Smooth muscle cell of the brain vasculature (primary cell): Measurements from ENCODE around the gene MICU1.
"Not testable (repeated sequence)": the region's sequence is repeated elsewhere in the genome, so short reads cannot be mapped to it uniquely, and the experiment has no call there.

ENCODE experiments used
- DNase-seq: peaks from one replicate; pipeline ENCODE4 v3.0.0-alpha.2; 2012; ENCODE audit warnings: low read depth, low spot score

Gene MICU1, protein sequence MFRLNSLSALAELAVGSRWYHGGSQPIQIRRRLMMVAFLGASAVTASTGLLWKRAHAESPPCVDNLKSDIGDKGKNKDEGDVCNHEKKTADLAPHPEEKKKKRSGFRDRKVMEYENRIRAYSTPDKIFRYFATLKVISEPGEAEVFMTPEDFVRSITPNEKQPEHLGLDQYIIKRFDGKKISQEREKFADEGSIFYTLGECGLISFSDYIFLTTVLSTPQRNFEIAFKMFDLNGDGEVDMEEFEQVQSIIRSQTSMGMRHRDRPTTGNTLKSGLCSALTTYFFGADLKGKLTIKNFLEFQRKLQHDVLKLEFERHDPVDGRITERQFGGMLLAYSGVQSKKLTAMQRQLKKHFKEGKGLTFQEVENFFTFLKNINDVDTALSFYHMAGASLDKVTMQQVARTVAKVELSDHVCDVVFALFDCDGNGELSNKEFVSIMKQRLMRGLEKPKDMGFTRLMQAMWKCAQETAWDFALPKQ

DNA sequence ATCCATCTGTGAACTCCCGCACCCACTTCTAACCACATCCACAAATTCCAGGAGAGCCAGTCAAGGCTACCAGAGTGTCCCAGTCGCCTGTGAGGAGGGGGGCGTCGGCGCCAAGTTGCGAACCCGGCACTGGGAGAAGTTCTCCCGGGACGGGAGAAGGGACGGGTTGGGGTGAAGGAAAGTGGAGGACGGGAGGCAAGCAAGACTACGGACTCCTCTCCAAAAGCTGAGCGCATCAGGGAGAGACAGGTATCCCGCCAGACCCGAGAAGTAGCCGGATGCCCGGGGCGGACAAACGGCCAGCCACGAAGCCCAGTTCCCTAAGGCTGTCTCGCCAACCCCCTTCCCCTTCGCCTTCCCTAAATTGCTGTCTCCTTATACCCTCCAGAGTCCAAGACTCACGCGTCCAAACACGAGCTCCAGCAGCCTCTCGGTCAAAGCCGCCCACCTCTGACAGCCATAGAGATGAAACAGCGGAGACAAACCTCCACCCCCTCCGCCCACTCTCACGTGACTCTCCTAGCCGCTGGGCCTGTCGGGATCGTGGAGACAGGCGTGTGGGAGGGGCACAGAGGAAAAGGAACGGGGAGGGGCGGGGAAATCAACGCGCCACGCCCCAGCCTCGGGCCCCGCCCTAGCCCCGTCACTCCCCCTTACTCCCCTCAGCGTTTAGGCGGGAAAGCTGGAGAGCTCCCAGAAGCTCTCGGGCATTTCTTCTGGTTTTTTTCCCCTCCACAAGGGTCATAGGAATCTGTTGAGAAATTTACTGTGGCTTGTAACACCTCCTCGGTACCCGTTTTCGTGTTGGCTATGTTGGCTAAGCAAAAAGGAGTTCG lies at the start of gene MICU1:
MICU1 (minus strand) TSS at position 472 of the 836 bp plus-strand sequence. CDS start 59,286 bp downstream, outside the sequence.
- DNase-seq: peak; percentile 89

DNA sequence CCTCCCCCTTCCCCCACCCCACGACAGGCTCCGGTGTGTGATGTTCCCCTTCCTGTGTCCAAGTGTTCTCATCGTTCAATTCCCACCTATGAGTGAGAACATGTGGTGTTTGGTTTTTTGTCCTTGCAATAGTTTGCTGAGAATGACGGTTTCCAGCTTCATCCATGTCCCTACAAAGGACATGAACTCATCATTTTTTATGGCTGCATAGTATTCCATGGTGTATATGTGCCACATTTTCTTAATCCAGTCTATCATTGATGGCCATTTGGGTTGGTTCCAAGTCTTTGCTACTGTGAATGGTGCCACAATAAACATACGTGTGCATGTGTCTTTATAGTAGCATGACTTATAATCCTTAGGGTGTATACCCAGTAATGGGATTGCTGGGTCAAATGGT lies 48.3 kb upstream of the MICU1 start:
- not testable (repeated sequence) for DNase-seq

DNA sequence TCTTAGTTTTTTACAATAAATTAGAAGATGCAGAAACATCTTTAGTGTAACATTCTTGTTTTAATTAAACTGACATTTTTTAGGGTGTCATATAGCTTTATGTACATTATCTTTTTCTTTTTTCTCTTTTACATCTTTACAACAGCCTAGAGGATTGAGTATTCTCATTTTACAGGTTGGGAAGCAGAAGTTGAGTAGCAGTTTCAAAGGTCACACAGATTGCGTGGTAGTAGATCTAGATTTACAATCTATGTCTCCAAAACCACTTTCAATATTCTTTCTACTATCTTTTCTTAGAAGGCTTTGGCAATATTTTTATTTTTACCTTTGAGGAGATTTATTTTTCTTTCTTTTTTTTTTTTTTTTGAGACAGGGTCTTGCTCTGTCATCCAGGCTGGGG lies 47.4 kb upstream of the MICU1 start:
- no peak for DNase-seq

DNA sequence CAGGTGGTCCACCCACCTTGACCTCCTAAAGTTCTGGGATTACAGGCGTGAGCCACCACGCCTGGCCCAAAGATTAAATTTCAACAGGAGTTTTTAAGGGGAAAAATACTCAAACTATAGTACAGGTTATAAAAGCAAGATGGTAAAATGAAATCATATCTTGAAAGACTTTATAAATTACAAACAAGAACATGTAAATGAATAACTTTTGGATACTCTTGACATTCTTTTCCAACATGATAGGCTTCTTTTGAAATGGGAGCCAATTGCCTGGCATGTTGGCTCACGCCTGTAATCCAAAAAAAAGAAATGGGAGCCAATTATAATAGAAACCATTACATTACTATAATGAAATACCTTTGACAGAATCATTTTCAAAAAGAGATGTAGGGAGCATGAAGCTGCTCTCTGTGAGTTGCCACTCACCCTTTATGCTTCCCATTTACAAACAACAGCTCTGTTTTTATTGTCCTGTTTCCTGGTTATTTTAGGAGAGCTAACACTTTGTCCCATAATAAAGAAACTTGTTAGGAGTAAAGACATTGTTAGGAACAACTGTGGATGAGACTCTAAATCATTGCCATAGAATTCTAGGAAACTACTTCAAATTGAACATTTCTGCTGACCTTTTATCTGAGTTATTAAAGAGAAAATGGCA lies 41.5 kb upstream of the MICU1 start:
- DNase-seq: no peak

DNA sequence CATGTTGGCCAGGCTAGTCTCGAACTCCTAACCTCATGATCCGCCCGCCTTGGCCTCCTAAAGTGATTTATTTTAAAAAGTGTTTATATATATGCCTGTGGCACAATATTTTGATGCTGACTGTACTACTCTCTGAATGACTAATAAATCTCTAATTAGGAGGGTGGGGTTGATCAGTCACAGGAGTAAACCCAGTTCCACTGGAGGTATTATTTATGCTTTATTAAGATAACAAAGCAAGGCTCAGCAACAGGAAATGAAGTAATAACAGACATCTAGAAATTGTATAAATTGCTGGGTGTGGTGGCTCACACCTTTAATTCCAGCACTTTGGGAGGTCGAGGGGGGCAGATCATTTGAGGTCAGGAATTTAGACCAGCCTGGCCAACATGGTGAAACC lies 40.0 kb upstream of the MICU1 start:
- no peak for DNase-seq

DNA sequence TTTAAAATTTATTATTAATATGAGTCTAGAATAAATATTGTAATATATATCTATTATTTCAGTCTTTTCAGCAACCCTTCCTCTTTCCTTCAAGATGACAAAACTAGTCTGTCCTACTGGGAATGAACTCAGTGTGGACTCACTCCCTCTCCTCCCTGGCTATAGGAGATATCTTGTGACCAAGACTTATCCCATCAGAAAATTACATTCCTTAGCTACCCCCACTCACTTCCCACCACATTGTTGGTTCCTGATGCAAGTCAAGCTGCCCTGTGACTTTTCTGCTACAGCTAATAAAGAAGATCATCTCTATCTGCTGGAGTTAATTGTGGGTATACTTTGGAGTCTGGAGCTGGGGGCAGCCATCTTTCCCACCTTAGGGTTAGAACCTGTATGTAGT lies 38.1 kb upstream of the MICU1 start:
- no peak for DNase-seq

DNA sequence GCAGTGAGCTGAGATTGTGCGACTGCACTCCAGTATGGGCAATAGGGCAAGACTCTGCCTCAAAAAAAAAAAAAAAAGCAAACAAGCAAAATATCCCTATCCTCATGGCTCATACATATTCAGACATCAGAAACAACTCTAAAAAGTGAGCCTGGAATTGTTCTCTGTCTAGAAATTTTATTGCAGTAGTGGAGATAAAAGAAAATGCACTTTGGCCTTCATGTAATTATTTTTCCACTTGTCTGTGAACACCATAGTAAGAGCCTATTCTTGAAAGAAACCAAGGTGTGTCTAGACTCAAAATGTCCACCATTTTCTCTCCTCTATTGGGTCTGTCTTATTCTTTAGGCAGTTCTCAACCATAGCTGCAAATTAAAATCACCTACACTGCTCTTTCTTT lies 35.6 kb upstream of the MICU1 start:
- DNase-seq: no peak

DNA sequence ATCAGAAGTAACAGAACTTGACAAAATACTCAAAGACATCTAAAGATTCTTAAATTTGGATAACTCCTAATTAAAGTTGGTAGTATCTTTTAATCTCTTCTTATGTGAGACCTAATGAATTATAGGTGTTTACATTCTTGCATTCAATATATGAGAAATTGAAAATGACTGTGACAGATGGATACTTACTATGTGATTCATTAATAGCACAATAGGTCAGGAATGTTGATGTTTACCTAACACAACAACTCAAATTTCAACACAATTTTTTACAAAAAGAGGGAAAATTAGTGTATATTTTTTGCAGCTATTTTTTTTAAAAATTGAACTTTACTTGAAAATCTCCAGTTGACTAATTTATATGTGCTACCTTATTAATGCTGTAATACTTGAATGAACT lies 34.3 kb upstream of the MICU1 start:
- DNase-seq: no peak

DNA sequence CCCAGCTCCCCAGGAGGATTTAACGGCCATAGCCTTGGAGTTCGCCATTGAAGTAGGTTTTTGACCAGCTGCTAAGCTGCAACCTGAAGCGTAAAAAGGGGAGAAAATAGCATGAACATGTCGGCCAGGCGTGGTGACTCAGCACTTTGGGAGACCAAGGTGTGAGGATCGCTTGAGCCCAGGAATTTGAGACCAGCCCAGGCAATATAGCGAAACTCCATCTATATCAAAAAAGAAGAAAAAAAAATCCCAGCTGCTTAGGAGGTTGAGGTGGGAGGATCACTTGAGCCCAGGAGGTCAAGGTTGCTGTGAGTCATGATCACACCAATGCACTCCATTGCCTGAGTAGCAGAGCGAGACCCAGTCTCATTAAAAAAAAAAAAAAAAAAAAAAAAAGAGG lies 33.8 kb upstream of the MICU1 start:
- no peak for DNase-seq

DNA sequence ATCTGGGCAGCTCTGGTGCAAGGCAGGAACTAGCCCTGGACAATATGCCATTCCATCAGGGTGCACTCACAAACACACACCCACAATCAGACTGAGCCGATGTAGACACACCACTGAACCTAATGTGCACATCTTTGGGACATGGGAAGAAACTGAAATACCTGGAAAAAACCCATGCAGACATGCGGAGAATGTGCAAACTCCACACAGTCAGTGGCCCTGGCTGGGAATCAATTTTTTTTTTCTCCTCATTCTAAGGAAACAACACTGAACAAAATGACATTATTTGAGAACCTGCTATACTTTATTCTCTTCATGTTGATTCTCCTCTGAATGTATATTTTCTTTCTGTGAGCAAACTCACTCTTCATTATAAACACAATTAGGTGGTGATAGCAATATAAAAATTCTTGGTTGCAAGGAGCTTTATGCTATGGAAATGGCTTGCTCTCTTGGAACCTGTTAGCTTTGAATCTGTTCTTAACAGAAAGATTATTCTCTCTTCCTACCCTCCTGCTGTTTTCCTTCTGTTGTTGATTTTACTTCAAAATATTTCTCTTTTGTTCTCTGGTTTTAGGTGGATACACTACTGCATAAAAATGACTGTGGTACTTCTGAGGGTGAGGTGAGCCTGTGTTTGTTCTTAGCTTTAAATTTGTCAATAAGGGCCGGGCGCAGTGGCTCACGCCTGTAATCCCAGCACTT lies 33.0 kb upstream of the MICU1 start:
- DNase-seq: no peak

DNA sequence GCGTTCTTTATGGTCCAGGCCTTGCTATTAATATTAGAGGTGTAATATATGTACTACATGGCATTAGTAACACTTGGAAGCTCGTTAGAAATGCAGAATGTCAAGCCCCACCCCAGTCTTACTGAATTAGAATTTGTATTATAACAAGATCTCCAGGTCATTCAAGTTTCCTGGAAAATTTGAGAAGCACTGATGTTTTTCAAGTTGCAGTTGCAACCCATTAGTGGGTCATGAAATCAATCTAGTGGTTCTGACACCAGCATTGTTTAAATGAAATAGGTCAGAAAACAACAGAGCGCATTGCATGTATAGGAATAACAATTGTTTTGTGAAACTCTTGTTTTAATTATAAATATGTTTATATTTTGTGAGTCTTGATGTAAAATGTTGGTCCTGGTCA lies 28.8 kb upstream of the MICU1 start:
- DNase-seq: no peak

DNA sequence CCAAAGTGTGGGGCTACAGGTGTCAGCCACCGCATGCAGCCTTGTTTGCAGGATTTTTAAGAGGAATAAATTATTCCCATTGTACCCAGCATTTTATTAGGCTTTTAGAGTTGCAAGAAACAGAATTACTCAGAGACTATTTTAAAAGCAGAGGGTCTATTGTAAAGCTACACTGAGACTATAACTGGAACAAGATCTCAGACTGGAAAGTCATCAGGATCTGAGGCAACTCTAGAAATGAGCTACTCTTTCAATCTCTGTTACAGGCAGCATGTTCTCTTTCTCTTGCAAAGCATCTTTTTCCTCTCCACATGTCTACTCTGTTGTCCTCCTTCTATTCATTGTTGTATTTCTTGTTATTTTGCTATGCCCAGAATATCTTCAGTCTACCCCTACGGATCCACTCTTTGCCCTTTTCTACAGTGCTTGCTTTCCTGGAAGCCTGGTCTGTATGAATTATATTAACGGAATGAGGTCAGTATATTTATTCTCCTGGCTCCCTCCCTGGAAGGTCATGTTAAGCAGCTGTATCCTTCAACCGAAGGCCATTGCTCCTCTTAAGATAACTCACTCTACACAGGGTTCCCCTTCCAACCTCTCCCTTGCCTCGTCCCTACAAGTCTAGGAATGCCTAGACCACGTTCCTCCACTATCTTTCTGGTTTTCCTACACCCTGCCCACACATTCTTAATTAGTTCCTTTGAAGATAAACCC lies 27.7 kb upstream of the MICU1 start:
- DNase-seq: no peak

DNA sequence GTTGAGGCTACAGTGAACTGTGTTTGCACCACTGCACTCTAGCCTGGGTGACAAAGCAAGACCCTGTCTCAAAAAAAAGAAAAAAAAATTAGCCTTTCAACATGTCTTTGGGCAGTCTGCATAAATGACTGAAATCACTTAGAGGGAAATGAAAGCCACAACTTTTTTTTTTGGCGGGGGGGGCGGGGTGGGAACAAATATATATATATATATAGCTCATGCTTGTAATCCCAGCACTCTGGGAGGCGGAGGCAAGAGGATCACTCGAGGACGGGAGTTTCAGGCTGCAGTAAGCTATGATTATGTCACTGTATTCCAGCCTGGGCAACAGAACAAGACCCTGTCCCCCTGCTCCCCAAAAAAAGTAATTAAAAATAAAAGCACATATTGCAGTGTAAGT lies 23.4 kb upstream of the MICU1 start:
- DNase-seq: no peak

DNA sequence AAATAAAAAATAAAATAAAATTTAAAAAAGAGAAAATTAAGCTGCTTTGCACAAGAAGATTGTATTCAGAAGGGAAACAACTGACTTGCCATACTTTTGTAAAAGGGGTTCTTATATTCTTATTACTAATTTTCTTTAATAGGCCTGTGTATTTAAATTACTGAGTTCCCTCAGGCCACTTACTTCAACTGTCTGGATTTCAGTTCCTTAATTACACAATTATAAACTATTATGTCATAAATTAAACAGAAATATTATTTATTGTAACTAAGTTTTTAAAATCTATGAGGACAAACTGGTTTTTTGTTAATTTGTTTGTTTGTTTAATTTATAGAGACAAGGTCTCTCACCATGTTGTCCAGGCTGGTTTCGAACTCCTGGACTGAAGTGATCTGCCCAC lies 22.4 kb upstream of the MICU1 start:
- DNase-seq: no peak

DNA sequence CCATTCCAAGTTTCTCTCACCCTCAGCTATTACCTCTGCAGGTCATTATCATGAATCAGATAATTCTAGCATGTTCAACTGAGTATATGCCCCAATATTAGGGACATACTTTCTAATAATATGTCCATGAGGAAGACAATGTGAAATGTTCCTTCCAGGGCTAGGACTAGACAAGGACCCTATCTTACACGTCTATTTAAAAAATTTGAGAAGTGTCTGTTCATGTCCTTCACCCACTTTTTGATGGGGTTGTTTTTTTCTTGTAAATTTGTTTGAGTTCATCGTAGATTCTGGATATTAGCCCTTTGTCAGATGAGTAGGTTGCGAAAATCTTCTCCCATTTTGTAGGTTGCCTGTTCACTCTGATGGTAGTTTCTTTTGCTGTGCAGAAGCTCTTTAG lies 21.1 kb upstream of the MICU1 start:
- DNase-seq: not testable (repeated sequence)

DNA sequence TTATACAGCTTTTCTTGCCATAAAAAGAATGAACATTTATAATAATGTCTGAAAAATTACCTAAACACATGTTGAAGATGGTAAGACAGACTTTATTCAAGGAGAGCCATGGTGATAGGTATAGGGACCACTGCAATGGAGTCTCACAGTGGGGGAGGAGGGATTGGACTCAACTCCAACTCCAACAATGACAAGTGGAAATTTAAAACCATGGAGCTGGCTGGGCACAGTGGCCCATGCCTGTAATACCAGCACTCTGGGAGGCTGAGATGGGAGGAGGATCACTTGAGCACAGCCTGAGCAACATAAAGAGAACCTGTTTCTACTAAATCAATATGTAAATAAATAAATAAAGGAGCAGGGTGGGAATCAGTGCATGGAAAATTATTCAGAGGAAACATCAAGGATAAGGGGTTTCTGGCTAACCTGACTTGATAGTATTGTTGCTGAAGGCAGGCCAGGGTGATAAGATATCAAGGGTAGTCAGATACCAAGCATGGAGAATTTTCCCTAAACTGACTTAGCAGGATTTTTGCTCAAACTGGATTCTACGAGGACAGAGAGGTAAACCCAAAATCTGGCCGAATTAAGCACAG lies 19.5 kb upstream of the MICU1 start:
- no peak for DNase-seq

DNA sequence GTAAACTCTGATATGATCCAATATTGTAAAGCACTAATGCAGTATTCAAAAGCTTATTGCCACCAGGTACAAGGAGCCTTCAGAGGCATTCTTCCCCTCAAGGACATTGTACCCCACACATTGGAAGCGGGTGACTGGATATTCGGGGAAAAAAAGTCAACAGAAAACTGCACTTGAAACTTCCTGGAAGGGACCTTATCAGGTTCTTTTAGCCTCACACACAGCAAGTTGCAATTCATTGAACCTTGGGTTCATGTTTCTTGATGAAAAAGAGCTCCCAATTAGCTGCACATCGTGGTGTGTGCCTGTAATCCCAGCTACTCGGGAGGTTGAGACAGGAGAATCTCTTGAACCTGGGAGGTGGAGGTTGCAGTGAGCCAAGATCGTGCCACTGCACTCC lies 16.4 kb upstream of the MICU1 start:
- DNase-seq: no peak

DNA sequence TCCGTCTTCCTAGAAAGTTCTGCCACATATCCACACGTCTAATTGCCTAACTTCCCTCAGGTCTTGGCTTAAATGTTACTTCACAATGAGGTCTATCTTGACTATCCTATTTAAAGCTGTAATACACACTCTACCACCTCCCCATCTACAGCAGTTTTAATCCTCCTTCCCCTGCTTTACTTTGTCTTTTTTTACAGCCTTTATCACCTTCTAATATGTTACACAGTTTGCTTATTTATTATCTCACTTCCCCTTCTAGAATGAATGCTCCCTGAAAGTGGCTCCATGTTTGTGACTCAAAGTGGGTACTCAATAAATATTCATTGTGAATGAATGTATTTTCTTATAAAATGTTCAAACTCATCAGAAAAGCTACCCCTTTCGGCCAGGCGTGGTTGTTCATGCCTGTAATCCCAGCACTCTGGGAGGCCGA lies 13.6 kb upstream of the MICU1 start:
- DNase-seq: no peak

DNA sequence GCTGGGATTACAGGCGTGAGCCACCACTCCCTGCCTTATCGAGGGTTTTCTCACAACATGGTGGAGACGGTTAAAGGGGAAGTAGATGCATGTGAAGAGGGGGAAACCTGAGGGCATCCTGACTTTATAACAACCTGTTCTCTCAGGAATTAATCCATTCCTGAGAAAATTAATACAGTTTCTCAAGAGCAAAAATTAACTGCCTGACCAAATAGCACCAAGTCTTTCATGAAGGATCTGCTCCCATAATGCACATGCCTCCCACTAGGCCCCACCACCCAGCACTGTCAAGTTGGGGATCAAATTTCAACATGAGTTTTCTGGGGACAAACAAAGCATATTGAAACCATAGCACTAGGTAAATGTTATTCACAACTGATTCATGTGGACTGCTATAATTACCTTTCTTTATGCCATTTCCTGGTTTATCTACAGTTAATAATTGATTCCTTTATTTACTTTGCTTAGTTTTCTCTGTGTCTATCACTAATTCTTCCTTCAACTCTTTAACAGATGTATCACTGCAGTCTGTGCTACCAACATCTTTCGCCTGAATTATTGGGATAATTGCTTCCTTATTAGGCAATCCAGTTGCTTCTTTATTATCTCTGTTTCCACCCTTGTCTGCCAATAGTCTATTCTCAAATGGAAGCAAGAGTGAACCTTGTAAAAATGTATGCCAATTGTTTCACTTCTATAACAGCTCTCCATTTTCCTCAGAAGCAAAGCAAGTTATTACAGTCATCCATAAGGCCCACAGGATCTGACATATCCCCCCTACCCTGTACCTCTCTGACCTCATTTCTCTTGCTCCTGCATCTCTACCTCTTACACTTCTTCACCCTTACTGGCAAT lies 12.9 kb upstream of the MICU1 start:
- no peak for DNase-seq
